ENCODE results near the gene NKD1. TPM values are rescaled to one million over a fixed set of nuclear protein-coding genes. Genes with fewer than 3 reads are reported as not detected.

The NKD1 gene
- total and polyA plus RNA-seq, 2 experiments from 2014 or later: 0.86 to 1.4 TPM

DNA sequence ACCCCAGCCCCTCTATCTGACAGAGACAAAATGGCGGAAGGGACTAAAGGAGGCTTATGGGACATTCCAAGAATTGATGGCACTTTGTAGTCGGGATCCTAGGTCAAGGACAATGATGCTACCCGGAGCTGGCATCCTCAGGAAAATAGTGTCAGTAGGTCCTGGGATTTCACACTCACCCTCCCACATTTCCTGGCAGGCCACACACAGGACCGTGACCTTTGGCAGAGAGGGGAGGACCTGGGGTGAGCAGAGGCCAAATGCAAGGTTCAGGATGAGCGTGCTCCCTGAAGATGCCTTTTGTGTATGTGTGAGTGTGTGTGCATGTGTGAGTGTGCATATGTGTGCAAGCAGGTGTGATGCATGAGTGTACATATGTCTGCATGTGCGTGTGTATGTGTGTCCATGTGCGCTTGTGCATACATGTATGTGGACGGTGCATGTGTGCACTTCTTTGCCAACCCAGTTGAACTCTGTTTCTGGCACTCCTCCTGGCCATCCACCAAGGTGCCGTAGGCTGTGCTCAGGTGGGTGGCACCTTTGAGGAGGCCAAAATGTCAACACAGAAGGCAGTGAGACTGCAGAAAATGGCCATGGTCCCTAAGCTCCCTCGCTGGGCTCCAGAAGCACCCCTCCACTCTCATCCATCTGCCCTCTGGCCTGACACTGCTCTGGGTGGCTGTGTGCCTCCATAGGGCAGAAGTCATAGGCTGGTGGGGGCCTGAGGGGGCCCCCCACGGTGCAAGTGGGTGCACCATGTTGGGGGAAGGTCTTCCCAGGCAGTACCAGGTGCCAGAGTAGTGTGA lies 72.7 kb downstream of the NKD1 start:
- H3K9me3 ChIP-seq (ENCODE audit: low read depth): no peaks in the 10 kb centered on the region
- TF ChIP-seq, protein P1, sequence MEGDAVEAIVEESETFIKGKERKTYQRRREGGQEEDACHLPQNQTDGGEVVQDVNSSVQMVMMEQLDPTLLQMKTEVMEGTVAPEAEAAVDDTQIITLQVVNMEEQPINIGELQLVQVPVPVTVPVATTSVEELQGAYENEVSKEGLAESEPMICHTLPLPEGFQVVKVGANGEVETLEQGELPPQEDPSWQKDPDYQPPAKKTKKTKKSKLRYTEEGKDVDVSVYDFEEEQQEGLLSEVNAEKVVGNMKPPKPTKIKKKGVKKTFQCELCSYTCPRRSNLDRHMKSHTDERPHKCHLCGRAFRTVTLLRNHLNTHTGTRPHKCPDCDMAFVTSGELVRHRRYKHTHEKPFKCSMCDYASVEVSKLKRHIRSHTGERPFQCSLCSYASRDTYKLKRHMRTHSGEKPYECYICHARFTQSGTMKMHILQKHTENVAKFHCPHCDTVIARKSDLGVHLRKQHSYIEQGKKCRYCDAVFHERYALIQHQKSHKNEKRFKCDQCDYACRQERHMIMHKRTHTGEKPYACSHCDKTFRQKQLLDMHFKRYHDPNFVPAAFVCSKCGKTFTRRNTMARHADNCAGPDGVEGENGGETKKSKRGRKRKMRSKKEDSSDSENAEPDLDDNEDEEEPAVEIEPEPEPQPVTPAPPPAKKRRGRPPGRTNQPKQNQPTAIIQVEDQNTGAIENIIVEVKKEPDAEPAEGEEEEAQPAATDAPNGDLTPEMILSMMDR (IDR thresholded peaks at IDR 0.05; ENCODE audit: low read depth, low read length): no peak
- H3K4me3 ChIP-seq: no peak overlapping the region
- H3K36me3 ChIP-seq: no peaks in the 10 kb centered on the region
- peaks cover 3% of the 10 kb centered on the region for H3K27me3 ChIP-seq
- no peak overlapping the region for H3K27ac ChIP-seq
- H3K4me1 ChIP-seq (ENCODE audit: low read depth): peaks cover 9% of the 10 kb centered on the region
- no peak for DNase-seq (ENCODE audit: low read depth in 1 of 2, low spot score in 1 of 2)

- TF ChIP-seq, protein P1 (IDR thresholded peaks at IDR 0.05; ENCODE audit: low read depth, low read length): no peak
- H3K9me3 ChIP-seq (ENCODE audit: low read depth): no peaks in the 10 kb centered on the region
- no peak overlapping the region for H3K27ac ChIP-seq
- peaks cover 3% of the 10 kb centered on the region for H3K27me3 ChIP-seq
- no peak for DNase-seq (ENCODE audit: low read depth in 1 of 2, low spot score in 1 of 2)
- no peaks in the 10 kb centered on the region for H3K36me3 ChIP-seq
- H3K4me1 ChIP-seq (ENCODE audit: low read depth): peaks cover 9% of the 10 kb centered on the region
- no peak overlapping the region for H3K4me3 ChIP-seq
Observed at GRCh38 chr16:50621452-50621792, 73.2 kb downstream of the NKD1 start.

- TF ChIP-seq, protein P1 (IDR thresholded peaks at IDR 0.05; ENCODE audit: low read depth, low read length): no peak
- DNase-seq (ENCODE audit: low read depth in 1 of 2, low spot score in 1 of 2): no peak
- Histone ChIP-seq H3K9me3 (ENCODE audit: low read depth) (no peaks in the 10 kb centered on the region), H3K27me3 (peaks cover 3% of the 10 kb centered on the region), H3K4me3 (no peak overlapping the region), H3K27ac (no peak overlapping the region), H3K4me1 (ENCODE audit: low read depth) (peaks cover 5% of the 10 kb centered on the region), H3K36me3 (no peaks in the 10 kb centered on the region)
Observed at GRCh38 chr16:50622029-50622428, 73.8 kb downstream of the NKD1 start.

DNA sequence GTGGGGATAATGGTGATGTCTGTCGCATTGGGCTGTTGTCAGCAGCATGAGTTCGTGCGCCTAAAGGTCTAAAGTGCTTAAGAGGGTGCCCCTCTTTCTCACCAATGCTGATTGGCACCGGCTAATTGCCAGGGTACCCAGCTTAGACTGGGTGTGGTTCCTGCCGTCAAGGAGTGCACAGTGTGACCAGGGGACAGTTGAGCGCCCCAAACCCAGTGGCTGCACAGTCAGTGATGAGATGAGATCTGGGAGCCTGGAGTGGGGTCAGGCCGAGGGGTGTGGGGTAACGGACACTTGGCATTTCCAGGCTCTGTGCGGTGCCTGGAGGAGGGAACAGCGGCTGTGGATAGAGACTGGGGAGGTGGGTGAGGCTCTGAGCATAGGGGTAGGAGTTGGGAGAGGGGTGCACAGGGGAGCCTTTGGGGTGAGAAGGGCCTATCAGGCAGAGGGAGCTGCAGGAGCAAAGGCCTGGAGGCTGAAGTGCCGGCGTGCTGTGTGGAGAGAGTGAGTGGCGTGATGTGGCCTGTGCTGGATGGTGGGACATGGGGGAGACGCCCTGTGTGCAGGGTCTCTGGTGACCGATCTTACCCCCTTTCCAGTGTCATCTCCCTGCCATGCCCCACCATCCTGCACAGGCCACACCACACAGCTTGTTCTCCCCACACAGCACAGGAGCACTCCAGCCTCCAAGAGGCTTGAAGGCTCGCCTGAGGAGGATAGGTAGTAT lies 74.6 kb downstream of the NKD1 start:
- H3K27me3 ChIP-seq: peaks cover 3% of the 10 kb centered on the region
- H3K4me3 ChIP-seq: no peak overlapping the region
- H3K27ac ChIP-seq: no peak overlapping the region
- H3K4me1 ChIP-seq (ENCODE audit: low read depth): peaks cover 6% of the 10 kb centered on the region
- no peak for DNase-seq (ENCODE audit: low read depth in 1 of 2, low spot score in 1 of 2)
- TF ChIP-seq, protein P1 (IDR thresholded peaks at IDR 0.05; ENCODE audit: low read depth, low read length): no peak
- H3K36me3 ChIP-seq: no peaks in the 10 kb centered on the region
- no peaks in the 10 kb centered on the region for H3K9me3 ChIP-seq (ENCODE audit: low read depth)

DNA sequence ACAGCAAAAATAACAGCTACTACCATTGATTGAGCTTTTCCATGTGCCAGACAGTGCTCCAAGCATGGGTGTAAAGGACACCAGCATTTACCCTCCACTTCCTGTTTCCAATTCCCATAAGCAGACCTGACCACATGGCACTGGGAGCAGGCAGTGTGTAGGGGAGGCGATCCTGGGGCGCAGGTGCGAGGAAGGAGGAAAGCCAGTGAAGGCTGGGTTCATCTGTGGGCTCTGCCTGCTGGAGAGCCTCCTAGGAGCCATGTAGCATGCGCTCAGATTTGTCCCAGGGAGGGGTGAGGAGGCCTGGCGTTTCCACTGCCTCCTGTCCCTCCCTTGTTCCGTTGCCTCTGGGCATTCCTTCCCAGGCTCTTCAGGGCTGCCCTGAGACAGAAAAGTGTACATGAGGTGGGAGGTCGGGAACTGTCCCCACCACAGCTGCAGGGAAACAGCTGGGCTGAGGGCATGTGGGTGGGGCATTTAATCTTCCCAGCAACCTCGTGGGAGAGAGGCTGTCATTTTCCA lies 76.3 kb downstream of the NKD1 start:
- Histone ChIP-seq H3K27ac (no peak overlapping the region), H3K36me3 (no peaks in the 10 kb centered on the region), H3K4me1 (ENCODE audit: low read depth) (peaks cover 6% of the 10 kb centered on the region), H3K27me3 (peaks cover 3% of the 10 kb centered on the region), H3K4me3 (no peak overlapping the region), H3K9me3 (ENCODE audit: low read depth) (no peaks in the 10 kb centered on the region)
- TF ChIP-seq, protein P1 (IDR thresholded peaks at IDR 0.05; ENCODE audit: low read depth, low read length): no peak
- no peak for DNase-seq (ENCODE audit: low read depth in 1 of 2, low spot score in 1 of 2)
